Medulla oblongata (tissue), 1 donor: Measurements from ENCODE around the gene CRABP2.

Source experiments
- DNase-seq: peaks from one replicate; pipeline ENCODE4 v3.0.0-alpha.2; 2015; ENCODE audit errors: extremely low spot score

Gene CRABP2

GRCh38 chr1:156705321-156705917 is at the start of gene CRABP2:
TSS of gene CRABP2 (minus strand) at chr1:156705583. CDS start at chr1:156705446, 137 bp downstream.
- no peak for DNase-seq

GRCh38 chr1:156754219-156754618 is 48.8 kb upstream of the CRABP2 start:
- no peak for DNase-seq

GRCh38 chr1:156752843-156753482 is 47.6 kb upstream of the CRABP2 start:
- no peak for DNase-seq

- DNase-seq = peak; percentile 98
Measured at GRCh38 chr1:156751757-156752481, 46.5 kb upstream of the CRABP2 start.

- DNase-seq = no peak
Measured at GRCh38 chr1:156751451-156751756, 46.0 kb upstream of the CRABP2 start, which contains the start of gene HDGF. TSS of gene HDGF (minus strand) at chr1:156751675. CDS start at chr1:156751429, 246 bp downstream.

GRCh38 chr1:156750711-156751450 is 45.5 kb upstream of the CRABP2 start:
- DNase-seq = no peak

GRCh38 chr1:156750191-156750672 is 44.8 kb upstream of the CRABP2 start:
- DNase-seq = no peak

GRCh38 chr1:156749419-156750118 is 44.2 kb upstream of the CRABP2 start:
- DNase-seq = no peak

GRCh38 chr1:156748670-156749418 is 43.5 kb upstream of the CRABP2 start:
- peak; percentile 78 for DNase-seq

- DNase-seq = no peak
Measured at GRCh38 chr1:156747742-156748669, 42.6 kb upstream of the CRABP2 start.

- peak; percentile 79 for DNase-seq
Measured at GRCh38 chr1:156746728-156747631, 41.6 kb upstream of the CRABP2 start.

- DNase-seq = no peak
Measured at GRCh38 chr1:156746406-156746727, 41.0 kb upstream of the CRABP2 start.

- DNase-seq = no peak
Measured at GRCh38 chr1:156745881-156746280, 40.5 kb upstream of the CRABP2 start.

GRCh38 chr1:156744786-156745419 is 39.5 kb upstream of the CRABP2 start:
- no peak for DNase-seq

- no peak for DNase-seq
Measured at GRCh38 chr1:156744344-156744743, 39.0 kb upstream of the CRABP2 start.

- no peak for DNase-seq
Measured at GRCh38 chr1:156743367-156744302, 38.3 kb upstream of the CRABP2 start.

- no peak for DNase-seq
Measured at GRCh38 chr1:156742801-156743200, 37.4 kb upstream of the CRABP2 start.
